ENCODE results near the gene PHF20. TPM values are rescaled to one million over a fixed set of nuclear protein-coding genes. Genes with fewer than 3 reads are reported as not detected.

PHF20 gene
- total RNA-seq, 2 experiments from 2014 or later, result 53.6 to 61.5 TPM

DNA sequence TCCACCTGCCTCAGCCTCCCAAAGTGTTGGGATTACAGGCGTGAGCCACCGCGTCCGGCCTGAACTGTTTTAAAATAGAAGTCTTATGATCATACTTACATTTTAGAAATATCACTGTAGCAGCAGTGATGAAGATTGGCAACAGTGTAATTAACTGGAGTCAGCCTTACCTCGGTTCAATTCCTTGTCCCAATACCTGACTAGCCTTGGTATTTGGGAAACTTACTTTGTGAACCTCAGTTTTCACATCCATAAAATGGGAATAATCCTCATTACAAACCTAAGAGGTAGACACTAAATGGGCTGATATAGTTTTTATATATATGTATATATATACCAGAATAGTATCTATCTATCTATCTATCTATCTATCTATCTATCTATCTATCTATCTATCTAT, 19.3 kb downstream of the PHF20 start:
- DNase-seq (no peak), ATAC-seq (no peak)
- CTCF ChIA-PET, result no interaction called here
- Mint-ChIP-seq H3K9me3 (ENCODE audit: insufficient read depth) (no peaks in the 10 kb centered on the region), H3K27ac (no peak overlapping the region), H3K4me3 (no peak overlapping the region), H3K4me1 (ENCODE audit: low read depth) (peaks cover 5% of the 10 kb centered on the region), H3K36me3 (ENCODE audit: low read depth) (peaks cover 23% of the 10 kb centered on the region), H3K27me3 (ENCODE audit: low read depth) (no peaks in the 10 kb centered on the region)
- POLR2A ChIA-PET, result no interaction called here

DNA sequence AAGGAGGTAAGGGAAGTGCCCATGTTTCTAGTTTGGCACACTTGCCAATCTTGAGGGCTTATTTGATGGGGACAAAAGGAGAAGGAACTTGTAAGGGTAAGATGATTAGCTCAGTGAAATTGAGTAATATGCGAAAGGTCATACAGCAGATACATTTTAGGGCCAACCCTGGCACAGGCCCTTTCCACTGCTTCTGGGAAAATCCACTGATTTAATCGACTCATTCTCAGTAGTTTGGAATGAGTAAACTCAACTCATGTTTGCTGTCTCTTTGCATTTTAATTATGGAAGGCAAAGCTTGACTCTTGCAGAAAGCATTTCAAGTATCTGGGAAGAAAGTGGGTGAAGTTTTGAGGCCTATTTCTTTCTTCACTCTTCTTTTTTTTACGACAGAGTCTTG, 20.0 kb downstream of the PHF20 start:
- H3K4me3 Mint-ChIP-seq, result no peak overlapping the region
- H3K4me1 Mint-ChIP-seq (ENCODE audit: low read depth), result peaks cover 12% of the 10 kb centered on the region
- no peaks in the 10 kb centered on the region for H3K27me3 Mint-ChIP-seq (ENCODE audit: low read depth)
- ChIA-PET POLR2A (no interaction called here), CTCF (no interaction called here)
- no peak for DNase-seq
- no peak for ATAC-seq
- H3K27ac Mint-ChIP-seq, result no peak overlapping the region
- H3K9me3 Mint-ChIP-seq (ENCODE audit: insufficient read depth), result no peaks in the 10 kb centered on the region
- H3K36me3 Mint-ChIP-seq (ENCODE audit: low read depth), result peaks cover 26% of the 10 kb centered on the region

DNA sequence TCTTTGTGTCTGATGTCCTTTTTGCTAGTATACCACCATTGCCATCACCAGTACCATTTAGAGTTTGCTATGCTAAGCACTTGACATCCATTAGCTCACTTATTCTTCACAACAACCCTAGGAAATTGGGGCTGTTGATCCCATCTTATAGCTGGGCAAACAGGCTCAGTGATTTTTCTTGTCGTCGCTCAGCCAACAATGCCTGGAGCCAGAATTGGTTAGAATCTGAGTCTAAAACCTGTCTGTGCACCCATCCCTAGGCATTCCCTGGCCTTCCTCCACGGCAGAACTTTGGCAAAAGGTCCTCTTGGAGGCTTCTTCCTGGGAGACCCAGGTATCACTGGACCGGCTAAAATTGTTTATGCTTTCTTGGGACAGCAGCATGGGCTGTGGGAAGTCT, 20.9 kb downstream of the PHF20 start:
- Mint-ChIP-seq H3K4me1 (ENCODE audit: low read depth) (peaks cover 13% of the 10 kb centered on the region), H3K9me3 (ENCODE audit: insufficient read depth) (no peaks in the 10 kb centered on the region), H3K36me3 (ENCODE audit: low read depth) (peaks cover 26% of the 10 kb centered on the region), H3K27ac (no peak overlapping the region), H3K27me3 (ENCODE audit: low read depth) (no peaks in the 10 kb centered on the region), H3K4me3 (no peak overlapping the region)
- ATAC-seq (no peak), DNase-seq (no peak)
- POLR2A ChIA-PET, result no interaction called here
- CTCF ChIA-PET, result no interaction called here

DNA sequence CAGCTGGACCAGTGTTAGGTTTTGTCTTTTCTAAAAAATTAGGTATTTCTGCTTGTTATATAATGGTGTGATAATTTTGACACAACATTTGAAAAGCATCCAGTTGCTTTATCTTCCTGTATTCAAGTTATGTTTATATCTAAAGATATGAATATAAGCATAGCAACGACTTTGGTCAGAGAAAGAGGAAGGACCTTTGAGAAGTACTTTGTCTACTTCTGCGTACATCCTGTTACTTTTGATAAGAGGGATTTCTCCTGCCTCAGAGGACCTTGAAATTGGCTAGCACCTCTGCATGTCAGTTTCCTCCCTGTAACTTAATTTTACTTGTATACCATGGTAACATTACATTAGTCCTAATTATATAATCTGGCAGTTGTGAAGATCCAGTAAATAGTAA, 24.8 kb downstream of the PHF20 start:
- peak; percentile 67 for ATAC-seq
- Mint-ChIP-seq H3K27ac (peak overlapping the region; percentile 73), H3K4me3 (no peak overlapping the region), H3K27me3 (ENCODE audit: low read depth) (no peaks in the 10 kb centered on the region), H3K36me3 (ENCODE audit: low read depth) (peaks cover 35% of the 10 kb centered on the region), H3K4me1 (ENCODE audit: low read depth) (peaks cover 19% of the 10 kb centered on the region), H3K9me3 (ENCODE audit: insufficient read depth) (no peaks in the 10 kb centered on the region)
- CTCF ChIA-PET, result no interaction called here
- no peak for DNase-seq
- POLR2A ChIA-PET, result interaction anchor here (1.4 to 1.9 kb wide), 2 partner anchors 25 to 54 kb away, joined by 3 to 13 read pairs; partner anchors contain the start of genes PHF20 and RBM39

DNA sequence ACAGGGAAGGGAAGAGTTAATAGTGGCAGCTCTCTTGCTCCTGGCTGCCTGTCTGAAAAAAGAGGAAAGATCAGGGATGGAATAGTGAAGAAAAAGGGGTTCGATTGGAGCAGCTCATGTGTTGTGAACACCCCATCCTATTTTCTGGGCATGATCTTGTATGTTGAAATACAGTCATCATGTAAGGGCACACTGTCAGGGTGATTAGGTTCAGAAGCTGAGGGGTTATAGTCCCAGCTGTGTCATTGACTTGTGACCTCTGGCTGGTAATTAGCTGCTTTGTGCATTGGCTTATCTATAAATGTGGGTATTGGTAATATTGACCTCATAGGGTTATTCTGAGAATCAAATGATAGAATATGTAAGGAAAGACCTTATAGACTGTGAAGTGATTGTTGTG, 30.1 kb downstream of the PHF20 start:
- peaks cover 12% of the 10 kb centered on the region for H3K4me1 Mint-ChIP-seq (ENCODE audit: low read depth)
- CTCF ChIA-PET, result interaction anchor here (1.0 kb wide), 1 partner anchor 8 kb away, joined by 4 read pairs; no protein-coding TSS in a partner anchor
- H3K4me3 Mint-ChIP-seq, result no peak overlapping the region

DNA sequence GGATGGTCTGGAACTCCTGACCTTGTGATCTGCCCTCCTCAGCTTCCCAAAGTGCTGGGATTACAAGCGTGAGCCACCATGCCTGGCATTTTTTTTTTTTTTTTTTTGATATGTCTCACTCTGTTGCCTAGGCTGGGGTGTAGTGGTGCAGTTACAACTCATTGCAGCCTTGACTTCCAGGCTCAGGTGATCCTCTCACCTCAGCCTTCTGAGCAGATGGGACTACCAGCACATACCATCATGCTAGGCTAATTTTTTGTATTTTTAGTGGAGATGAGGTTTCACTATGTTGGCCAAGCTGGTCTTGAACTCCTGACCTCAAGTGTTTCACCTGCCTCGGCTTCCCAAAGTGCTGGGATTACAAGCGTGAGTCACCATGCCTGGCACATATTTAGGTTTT, 34.3 kb downstream of the PHF20 start:
- CTCF ChIA-PET, result no interaction called here
- peaks cover 7% of the 10 kb centered on the region for H3K4me1 Mint-ChIP-seq (ENCODE audit: low read depth)
- no peaks in the 10 kb centered on the region for H3K9me3 Mint-ChIP-seq (ENCODE audit: insufficient read depth)

More for the DNA sequence above, 30.1 kb downstream of the PHF20 start:
- POLR2A ChIA-PET, result interaction anchor here (0.6 to 1.6 kb wide), 2 partner anchors 11 to 60 kb away, joined by 3 to 4 read pairs; partner anchors contain the start of gene RBM39
- ATAC-seq, result no peak
- Mint-ChIP-seq H3K27me3 (ENCODE audit: low read depth) (no peaks in the 10 kb centered on the region), H3K9me3 (ENCODE audit: insufficient read depth) (no peaks in the 10 kb centered on the region), H3K36me3 (ENCODE audit: low read depth) (peaks cover 25% of the 10 kb centered on the region), H3K27ac (peak overlapping the region; percentile 31)
- DNase-seq, result no peak

DNA sequence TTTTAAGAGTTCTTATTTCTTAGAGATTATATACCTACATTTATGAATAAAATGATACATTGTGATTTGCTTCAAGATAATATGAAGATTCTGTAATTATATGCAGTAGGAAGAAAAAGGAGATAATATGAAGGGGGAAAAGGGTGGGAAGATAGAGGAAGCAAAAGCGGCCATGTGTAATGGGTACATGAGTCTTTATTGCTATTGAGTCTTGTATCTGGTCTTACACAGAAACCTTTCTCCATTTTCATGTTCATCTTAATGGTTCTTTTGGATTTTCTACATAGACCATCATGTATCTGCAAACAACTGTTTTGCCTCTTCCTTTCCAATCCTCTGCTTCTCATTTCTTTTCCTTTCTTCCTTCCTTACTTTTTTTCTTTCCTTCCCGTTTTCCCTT, 36.1 kb downstream of the PHF20 start:
- ATAC-seq (no peak), DNase-seq (no peak)
- Mint-ChIP-seq H3K9me3 (ENCODE audit: insufficient read depth) (no peaks in the 10 kb centered on the region), H3K27ac (no peak overlapping the region), H3K36me3 (ENCODE audit: low read depth) (peaks cover 29% of the 10 kb centered on the region), H3K27me3 (ENCODE audit: low read depth) (no peaks in the 10 kb centered on the region), H3K4me3 (no peak overlapping the region), H3K4me1 (ENCODE audit: low read depth) (no peaks in the 10 kb centered on the region)
- CTCF ChIA-PET, result no interaction called here
- POLR2A ChIA-PET, result no interaction called here

More for the DNA sequence above, 34.3 kb downstream of the PHF20 start:
- DNase-seq (no peak), ATAC-seq (no peak)
- Mint-ChIP-seq H3K36me3 (ENCODE audit: low read depth) (peaks cover 29% of the 10 kb centered on the region), H3K27ac (no peak overlapping the region), H3K27me3 (ENCODE audit: low read depth) (no peaks in the 10 kb centered on the region), H3K4me3 (no peak overlapping the region)
- POLR2A ChIA-PET, result no interaction called here

DNA sequence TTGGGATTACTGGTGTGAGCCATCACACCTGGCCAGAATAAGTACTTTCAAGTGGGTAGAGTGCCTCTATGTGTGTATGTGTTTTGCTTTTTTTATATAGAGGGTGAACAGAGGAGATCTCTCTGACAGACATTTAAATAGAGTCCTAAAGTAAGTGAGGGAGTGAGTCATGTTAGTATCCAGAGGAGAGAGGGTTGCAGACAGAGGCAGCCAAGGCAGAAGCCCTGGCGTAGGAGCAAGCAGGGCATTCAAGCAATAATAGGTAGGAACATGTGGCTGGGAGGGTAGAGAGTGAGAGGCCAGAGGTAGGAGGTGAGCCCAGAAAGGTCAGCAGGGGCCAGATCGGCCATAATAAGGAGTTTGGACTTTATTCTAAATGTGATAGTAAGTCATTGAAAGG, 48.9 kb downstream of the PHF20 start:
- no peaks in the 10 kb centered on the region for H3K27me3 Mint-ChIP-seq (ENCODE audit: low read depth)
- no peak overlapping the region for H3K27ac Mint-ChIP-seq
- DNase-seq, result no peak
- H3K4me1 Mint-ChIP-seq (ENCODE audit: low read depth), result peaks cover 13% of the 10 kb centered on the region
- no peak for ATAC-seq
- CTCF ChIA-PET, result no interaction called here
- no peak overlapping the region for H3K4me3 Mint-ChIP-seq
- POLR2A ChIA-PET, result no interaction called here
- H3K36me3 Mint-ChIP-seq (ENCODE audit: low read depth), result peaks cover 22% of the 10 kb centered on the region
- H3K9me3 Mint-ChIP-seq (ENCODE audit: insufficient read depth), result no peaks in the 10 kb centered on the region

DNA sequence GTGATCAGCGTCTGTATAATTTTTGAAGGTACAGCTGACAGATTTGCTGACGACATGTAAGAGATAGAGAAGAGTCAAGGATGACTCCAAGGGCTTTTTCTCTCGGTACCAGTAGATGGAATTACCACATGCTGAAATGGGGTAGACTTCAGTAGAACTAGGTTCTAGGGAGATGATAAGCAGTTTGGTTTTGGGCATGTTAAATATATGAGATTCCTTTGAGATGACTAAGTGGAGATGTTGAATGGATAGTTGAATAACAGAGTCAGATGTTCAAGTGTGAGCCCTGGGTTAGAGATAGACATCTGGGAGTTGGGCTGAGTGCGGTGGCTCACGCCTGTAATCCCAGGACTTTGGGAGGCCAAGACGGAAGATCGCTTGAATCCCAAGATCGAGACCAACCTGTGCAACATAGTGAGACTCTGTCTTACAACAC, 50.0 kb downstream of the PHF20 start:
- ATAC-seq (no peak), DNase-seq (no peak)
- Mint-ChIP-seq H3K9me3 (ENCODE audit: insufficient read depth) (no peaks in the 10 kb centered on the region), H3K27me3 (ENCODE audit: low read depth) (no peaks in the 10 kb centered on the region), H3K4me3 (no peak overlapping the region), H3K36me3 (ENCODE audit: low read depth) (peaks cover 22% of the 10 kb centered on the region), H3K4me1 (ENCODE audit: low read depth) (peaks cover 18% of the 10 kb centered on the region), H3K27ac (no peak overlapping the region)
- ChIA-PET CTCF (interaction anchor here (1.0 kb wide), 1 partner anchor 82 kb away, joined by 3 read pairs; no protein-coding TSS in a partner anchor), POLR2A (no interaction called here)

DNA sequence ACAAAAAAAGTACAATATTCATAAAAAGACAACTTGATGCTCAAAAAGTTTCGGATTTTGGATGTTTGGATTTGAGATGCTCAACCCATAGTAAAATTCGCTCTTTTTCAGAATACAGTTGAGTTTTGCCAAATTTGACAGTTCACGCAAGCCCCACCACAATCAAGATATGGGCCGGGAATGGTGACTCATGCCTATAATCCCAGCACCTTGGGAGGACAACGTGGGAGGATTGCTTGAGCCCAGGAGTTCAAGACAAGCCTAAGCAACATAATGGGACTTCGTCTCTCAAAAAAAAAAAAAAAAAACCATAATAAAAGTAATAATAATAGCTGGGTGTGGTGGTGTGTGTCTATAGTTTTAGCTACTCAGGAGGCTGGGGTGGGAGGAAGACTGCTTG, 51.3 kb downstream of the PHF20 start:
- H3K4me1 Mint-ChIP-seq (ENCODE audit: low read depth), result peaks cover 18% of the 10 kb centered on the region
- CTCF ChIA-PET, result no interaction called here
- POLR2A ChIA-PET, result no interaction called here
- DNase-seq (no peak), ATAC-seq (no peak)
- H3K27ac Mint-ChIP-seq, result no peak overlapping the region
- no peaks in the 10 kb centered on the region for H3K27me3 Mint-ChIP-seq (ENCODE audit: low read depth)
- peaks cover 22% of the 10 kb centered on the region for H3K36me3 Mint-ChIP-seq (ENCODE audit: low read depth)
- no peak overlapping the region for H3K4me3 Mint-ChIP-seq
- no peaks in the 10 kb centered on the region for H3K9me3 Mint-ChIP-seq (ENCODE audit: insufficient read depth)

DNA sequence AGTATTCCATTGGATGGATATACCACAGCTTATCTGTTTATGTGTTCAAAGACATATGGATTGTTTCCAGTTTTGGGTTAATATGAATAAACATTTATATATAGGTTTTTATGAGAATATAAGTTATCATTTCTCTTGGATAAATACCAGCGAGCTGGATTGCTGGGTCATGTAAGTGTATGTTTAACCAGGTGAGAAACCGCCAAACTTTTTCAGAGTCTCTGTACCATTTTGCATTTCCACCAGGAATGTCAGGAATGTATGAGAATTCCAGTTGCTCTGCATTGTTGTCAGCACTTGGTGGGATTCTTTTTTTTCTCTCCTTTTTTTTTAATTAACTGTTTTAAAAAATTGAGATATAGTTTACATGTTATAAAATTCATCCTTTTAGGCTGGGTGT, 52.1 kb downstream of the PHF20 start:
- Mint-ChIP-seq H3K27ac (no peak overlapping the region), H3K36me3 (ENCODE audit: low read depth) (peaks cover 22% of the 10 kb centered on the region), H3K9me3 (ENCODE audit: insufficient read depth) (no peaks in the 10 kb centered on the region), H3K4me1 (ENCODE audit: low read depth) (peaks cover 12% of the 10 kb centered on the region), H3K27me3 (ENCODE audit: low read depth) (no peaks in the 10 kb centered on the region), H3K4me3 (no peak overlapping the region)
- ATAC-seq, result no peak
- CTCF ChIA-PET, result no interaction called here
- POLR2A ChIA-PET, result no interaction called here
- no peak for DNase-seq

DNA sequence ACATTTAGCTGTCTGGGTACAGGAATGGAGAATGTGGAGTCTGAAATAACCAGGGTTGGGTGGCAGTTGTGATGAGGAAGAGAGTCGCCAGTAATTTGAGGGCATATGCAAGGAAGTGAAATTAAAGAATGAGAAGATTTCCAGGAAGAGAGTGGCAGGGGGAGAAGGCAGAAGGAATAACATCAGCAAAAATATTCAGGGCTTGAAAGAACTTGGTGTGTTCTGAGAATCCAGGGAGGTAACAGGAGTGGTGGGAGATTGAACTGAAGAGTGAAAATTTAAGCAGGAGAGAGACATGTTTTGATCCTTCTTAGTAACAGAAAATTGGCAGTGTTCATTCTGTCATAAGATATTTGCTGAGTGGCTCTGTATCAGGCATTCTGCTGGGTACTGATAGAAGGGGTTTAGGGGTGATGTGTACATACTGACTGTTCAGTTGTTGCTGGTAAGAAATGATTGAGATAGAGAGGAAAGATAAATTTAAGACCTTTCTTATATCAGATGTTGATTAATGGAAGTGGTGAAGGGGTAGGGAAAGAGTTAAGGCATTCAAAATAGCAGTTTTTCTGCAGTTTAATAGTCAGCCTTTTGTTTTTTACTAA, 54.7 kb downstream of the PHF20 start:
- no peaks in the 10 kb centered on the region for H3K27me3 Mint-ChIP-seq (ENCODE audit: low read depth)
- H3K36me3 Mint-ChIP-seq (ENCODE audit: low read depth), result peaks cover 26% of the 10 kb centered on the region
- no peaks in the 10 kb centered on the region for H3K9me3 Mint-ChIP-seq (ENCODE audit: insufficient read depth)
- ChIA-PET POLR2A (no interaction called here), CTCF (no interaction called here)
- ATAC-seq, result no peak
- peak overlapping the region; percentile 12 for H3K27ac Mint-ChIP-seq
- DNase-seq, result no peak
- H3K4me1 Mint-ChIP-seq (ENCODE audit: low read depth), result peaks cover 5% of the 10 kb centered on the region
- H3K4me3 Mint-ChIP-seq, result no peak overlapping the region

DNA sequence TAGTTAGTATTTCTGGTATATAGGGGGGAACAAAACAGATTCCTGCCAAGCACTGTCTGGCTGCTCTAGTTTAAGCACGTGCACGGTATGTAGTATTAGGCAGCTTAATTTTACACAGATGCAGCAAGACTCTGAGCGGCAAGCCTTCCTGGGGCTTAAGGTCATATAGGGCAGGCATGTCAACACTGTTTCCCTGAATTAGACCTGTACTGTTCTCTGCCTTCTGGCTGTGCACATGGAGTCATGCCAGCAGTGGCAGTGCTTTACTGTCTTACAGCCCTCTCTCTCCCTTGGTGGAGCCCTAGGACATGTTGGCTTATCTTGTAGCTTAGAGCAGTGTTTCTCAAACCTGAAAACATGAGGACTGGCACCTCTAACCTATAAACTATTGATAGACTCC, 56.6 kb downstream of the PHF20 start:
- H3K9me3 Mint-ChIP-seq (ENCODE audit: insufficient read depth), result no peaks in the 10 kb centered on the region
- ATAC-seq (no peak), DNase-seq (no peak)
- no peaks in the 10 kb centered on the region for H3K27me3 Mint-ChIP-seq (ENCODE audit: low read depth)
- ChIA-PET POLR2A (interaction anchor here (1.2 kb wide), 1 partner anchor 57 kb away, joined by 3 read pairs; no protein-coding TSS in a partner anchor), CTCF (no interaction called here)
- H3K4me1 Mint-ChIP-seq (ENCODE audit: low read depth), result peaks cover 8% of the 10 kb centered on the region
- no peak overlapping the region for H3K4me3 Mint-ChIP-seq
- H3K27ac Mint-ChIP-seq, result no peak overlapping the region
- H3K36me3 Mint-ChIP-seq (ENCODE audit: low read depth), result peaks cover 31% of the 10 kb centered on the region

All from activated CD8-positive, alpha-beta T cell treated with anti-CD3 and anti-CD28 coated beads, Interleukin-2, amount 10 ng/mL, durations not matched to agents 7 days and 5 days (primary cell).